Activated CD4-positive, alpha-beta memory T cell treated with anti-CD3 and anti-CD28 coated beads, Interleukin-2, amount 10 ng/mL, durations not matched to agents 7 days and 5 days (primary cell): ENCODE measurements around the gene RNF10. TPM values are rescaled to one million over a fixed set of nuclear protein-coding genes. Genes with fewer than 3 reads are reported as not detected.
"Not testable (repeated sequence)": the region's sequence is repeated elsewhere in the genome, so short reads cannot be mapped to it uniquely, and the experiment has no call there.

ENCODE experiments used
- CTCF ChIA-PET: fragments of 350-600 bp; sonication (Branson Sonifier 250); formaldehyde crosslinking; loops from one replicate; lab custom pipeline; 2021; ENCODE audit warnings: antibody characterized with exemption, inconsistent platforms; lab: Charles Lee
- POLR2A ChIA-PET: fragments of 350-600 bp; sonication (Branson Sonifier 250); formaldehyde crosslinking; loops from one replicate; lab custom pipeline; 2021; ENCODE audit warnings: antibody characterized with exemption; lab: Charles Lee
- DNase-seq: peaks from one replicate; pipeline ENCODE4 v3.0.0-alpha.2; 2020
- H3K27ac Mint-ChIP-seq: one replicate; pipeline ENCODE4 v1.8.0; 2021; ENCODE audit warnings: mild to moderate bottlenecking, mixed read lengths
- H3K27me3 Mint-ChIP-seq: one replicate; pipeline ENCODE4 v1.8.0; 2021; ENCODE audit warnings: mixed read lengths
- H3K36me3 Mint-ChIP-seq: one replicate; pipeline ENCODE4 v1.8.0; 2021; ENCODE audit warnings: low read depth, mixed read lengths
- H3K4me1 Mint-ChIP-seq: one replicate; pipeline ENCODE4 v1.8.0; 2021; ENCODE audit warnings: mixed read lengths
- H3K4me3 Mint-ChIP-seq: one replicate; pipeline ENCODE4 v1.8.0; 2021; ENCODE audit warnings: mild to moderate bottlenecking, mixed read lengths
- H3K9me3 Mint-ChIP-seq: one replicate; pipeline ENCODE4 v1.8.0; 2021; ENCODE audit warnings: mixed read lengths
- total RNA-seq, 2 experiments: library from RNA; stranded (reverse); gene quantifications; one replicate each; pipeline ENCODE4 v1.2.3, GENCODE V29; 2021

The RNF10 gene
- total RNA-seq, 2 experiments from 2014 or later, result 225 to 229 TPM

DNA sequence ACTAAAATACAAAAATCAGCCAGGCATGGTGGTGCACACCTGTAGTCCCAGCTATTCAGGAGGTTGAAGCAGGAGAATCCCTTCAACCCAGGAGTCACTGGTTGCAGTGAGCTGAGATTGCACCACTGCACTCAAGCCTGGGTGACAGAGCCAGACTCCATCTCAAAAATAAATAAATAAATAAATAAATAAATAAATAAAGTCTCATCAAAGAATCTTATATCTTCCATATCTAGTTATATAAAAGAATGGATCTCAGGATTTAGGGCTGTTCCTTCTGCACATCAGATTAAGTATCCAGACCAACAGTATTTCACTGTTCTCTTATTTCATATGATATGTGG is 3.8 kb upstream of the RNF10 start:
- DNase-seq, H3K27me3 Mint-ChIP-seq, CTCF ChIA-PET, H3K9me3 Mint-ChIP-seq: not testable (repeated sequence)
- POLR2A ChIA-PET, result interaction anchor here (2.0 kb wide), 1 partner anchor 8 kb away, joined by 33 read pairs; no protein-coding TSS in a partner anchor
- Mint-ChIP-seq H3K4me3 (peak overlapping the region; percentile 100), H3K36me3 (peaks cover 12% of the 10 kb centered on the region), H3K4me1 (peaks cover 31% of the 10 kb centered on the region), H3K27ac (peak overlapping the region; percentile 97)

DNA sequence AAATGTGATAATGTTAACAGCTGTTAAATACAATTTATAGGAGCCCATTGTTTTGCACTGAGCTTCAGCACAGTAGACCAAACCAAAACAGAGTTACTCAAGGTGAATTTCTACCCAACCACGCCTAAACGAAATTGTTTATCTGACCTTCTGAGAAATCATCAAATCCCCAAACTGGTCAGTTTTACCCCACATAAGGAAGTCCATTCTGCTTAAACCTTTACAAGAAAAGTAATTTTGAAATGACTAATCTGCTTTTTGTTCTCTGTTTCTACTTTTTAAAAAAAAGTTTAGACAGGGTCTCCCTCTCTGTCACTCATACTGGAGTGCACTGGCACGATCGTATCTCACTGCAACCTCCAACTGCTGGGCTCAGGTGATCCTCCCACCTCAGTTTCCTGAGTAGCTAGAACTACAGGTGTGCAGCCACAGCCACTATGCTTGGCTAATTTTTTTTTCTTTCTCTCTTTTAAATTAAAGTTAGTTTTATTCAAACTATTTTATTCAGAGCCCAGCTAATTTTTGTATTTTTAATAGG is 1.4 kb upstream of the RNF10 start:
- POLR2A ChIA-PET, result interaction anchor here (0.8 to 1.8 kb wide), 3 partner anchors 65 to 868 kb away, joined by 3 to 12 read pairs (median 3); partner anchors contain the start of genes RNU4-1 and RNU4-2
- H3K4me1 Mint-ChIP-seq, result peaks cover 47% of the 10 kb centered on the region
- CTCF ChIA-PET, result interaction anchor here (1.2 kb wide), 1 partner anchor 69 kb away, joined by 3 read pairs; no protein-coding TSS in a partner anchor
- peaks cover 30% of the 10 kb centered on the region for H3K36me3 Mint-ChIP-seq
- H3K27ac Mint-ChIP-seq, result no peak overlapping the region
- no peak overlapping the region for H3K4me3 Mint-ChIP-seq
- H3K9me3 Mint-ChIP-seq, result no peaks in the 10 kb centered on the region
- no peaks in the 10 kb centered on the region for H3K27me3 Mint-ChIP-seq
- no peak for DNase-seq

GRCh38 chr12:120534703-120535655 is 823 bp downstream of the RNF10 start:
- Mint-ChIP-seq H3K4me1 (peaks cover 51% of the 10 kb centered on the region), H3K27me3 (no peaks in the 10 kb centered on the region), H3K36me3 (peaks cover 47% of the 10 kb centered on the region), H3K9me3 (no peaks in the 10 kb centered on the region), H3K27ac (peak overlapping the region; percentile 93), H3K4me3 (peak overlapping the region; percentile 88)
- ChIA-PET CTCF (interaction anchor here (0.5 to 2.5 kb wide), 5 partner anchors 46 to 66 kb away, joined by 3 to 12 read pairs (median 4); partner anchors contain the start of genes POP5 and SRSF9), POLR2A (interaction anchor here (0.6 to 3.0 kb wide), 18 partner anchors 11 to 334 kb away, joined by 3 to 16 read pairs (median 4); partner anchors contain the start of genes DYNLL1, POP5, RNU4-2 and RPLP0)
- DNase-seq, result peak; percentile 58

- Mint-ChIP-seq H3K9me3 (no peaks in the 10 kb centered on the region), H3K4me1 (peaks cover 61% of the 10 kb centered on the region), H3K36me3 (peaks cover 57% of the 10 kb centered on the region), H3K4me3 (peak overlapping the region; percentile 88), H3K27ac (peak overlapping the region; percentile 93), H3K27me3 (no peaks in the 10 kb centered on the region)
- DNase-seq, result peak; percentile 47
- CTCF ChIA-PET, result interaction anchor here (0.7 to 2.5 kb wide), 6 partner anchors 35 to 524 kb away, joined by 3 to 12 read pairs (median 6); partner anchors contain the start of genes DYNLL1, POP5 and SRSF9
- POLR2A ChIA-PET, result interaction anchor here (0.7 to 3.0 kb wide), 10 partner anchors 10 to 524 kb away, joined by 3 to 16 read pairs (median 4); partner anchors contain the start of genes DYNLL1, POP5, RAB35 and RNU4-2
Measured at GRCh38 chr12:120536064-120536791, 2.1 kb downstream of the RNF10 start.

DNA sequence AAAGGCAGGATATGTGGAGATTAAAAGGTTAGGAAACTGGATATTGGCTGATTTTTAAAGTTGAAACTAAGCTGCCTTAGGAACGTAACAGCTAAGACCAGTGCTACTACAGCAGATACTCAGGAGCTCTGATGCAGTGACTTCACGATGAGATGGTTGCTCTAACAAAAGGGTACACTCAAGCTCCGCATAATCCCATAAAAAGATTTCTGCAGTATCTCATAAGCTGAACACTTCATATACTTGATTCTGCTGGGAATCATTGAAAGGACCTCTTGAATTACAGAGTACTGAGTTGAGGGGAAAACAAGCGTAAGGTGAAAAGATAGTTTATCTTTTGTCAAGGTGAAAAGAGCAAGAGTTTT is 3.7 kb downstream of the RNF10 start:
- no peak for DNase-seq
- H3K36me3 Mint-ChIP-seq, result peaks cover 64% of the 10 kb centered on the region

GRCh38 chr12:120538281-120539156 is 4.4 kb downstream of the RNF10 start:
- ChIA-PET POLR2A (interaction anchor here (0.6 to 3.7 kb wide), 15 partner anchors 9 to 814 kb away, joined by 3 to 33 read pairs (median 4); partner anchors contain the start of genes ANAPC5, COQ5, DYNLL1 and POP5), CTCF (interaction anchor here (1.2 to 1.8 kb wide), 4 partner anchors 22 to 521 kb away, joined by 3 to 5 read pairs (median 4); no protein-coding TSS in a partner anchor)
- Mint-ChIP-seq H3K27ac (peak overlapping the region; percentile 93), H3K9me3 (no peaks in the 10 kb centered on the region), H3K4me3 (peak overlapping the region; percentile 88), H3K27me3 (no peaks in the 10 kb centered on the region), H3K36me3 (peaks cover 65% of the 10 kb centered on the region), H3K4me1 (peaks cover 55% of the 10 kb centered on the region)
- DNase-seq, result no peak

More for the DNA sequence above, 3.7 kb downstream of the RNF10 start:
- peak overlapping the region; percentile 93 for H3K27ac Mint-ChIP-seq
- no peaks in the 10 kb centered on the region for H3K27me3 Mint-ChIP-seq
- peaks cover 58% of the 10 kb centered on the region for H3K4me1 Mint-ChIP-seq
- ChIA-PET CTCF (interaction anchor here (0.9 to 2.0 kb wide), 5 partner anchors 23 to 522 kb away, joined by 3 to 9 read pairs (median 4); partner anchors contain the start of genes POP5 and SRSF9), POLR2A (interaction anchor here (0.7 to 3.7 kb wide), 13 partner anchors 8 to 814 kb away, joined by 3 to 33 read pairs (median 4); partner anchors contain the start of genes ANAPC5, COQ5, DYNLL1 and POP5)
- H3K4me3 Mint-ChIP-seq, result peak overlapping the region; percentile 88
- H3K9me3 Mint-ChIP-seq, result no peaks in the 10 kb centered on the region

GRCh38 chr12:120539303-120539702 is 5.1 kb downstream of the RNF10 start:
- Mint-ChIP-seq H3K9me3 (no peaks in the 10 kb centered on the region), H3K4me3 (peak overlapping the region; percentile 88), H3K4me1 (peaks cover 52% of the 10 kb centered on the region), H3K27me3 (no peaks in the 10 kb centered on the region), H3K36me3 (peaks cover 68% of the 10 kb centered on the region), H3K27ac (peak overlapping the region; percentile 93)
- no peak for DNase-seq
- ChIA-PET POLR2A (interaction anchor here (0.6 to 3.7 kb wide), 8 partner anchors 10 to 495 kb away, joined by 3 to 33 read pairs (median 10); partner anchors contain the start of genes COQ5, DYNLL1, POP5 and RNU4-2), CTCF (interaction anchor here (0.7 to 1.6 kb wide), 3 partner anchors 22 to 212 kb away, joined by 3 to 5 read pairs (median 3); no protein-coding TSS in a partner anchor)

DNA sequence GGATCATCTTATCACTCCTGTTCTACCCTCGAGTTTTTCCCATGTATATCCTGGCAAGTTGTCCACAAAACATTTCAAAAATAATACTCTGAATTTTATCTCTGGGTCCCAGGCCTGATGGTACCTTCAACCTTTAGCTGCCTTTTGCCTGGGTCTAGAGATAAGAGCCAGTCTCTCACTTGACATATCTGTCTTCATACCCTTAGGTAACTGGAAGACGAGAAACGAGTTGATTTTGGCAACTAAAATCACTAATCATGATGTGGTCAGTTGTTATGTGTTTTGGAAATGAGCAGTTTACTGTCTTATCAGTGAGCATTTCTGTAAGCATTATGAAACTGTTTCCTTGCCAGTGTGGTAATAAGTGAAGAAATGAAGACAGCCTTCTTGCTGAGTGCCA is 6.3 kb downstream of the RNF10 start:
- Mint-ChIP-seq H3K4me1 (peaks cover 56% of the 10 kb centered on the region), H3K36me3 (peaks cover 64% of the 10 kb centered on the region), H3K4me3 (no peak overlapping the region), H3K27ac (peak overlapping the region; percentile 76), H3K9me3 (no peaks in the 10 kb centered on the region), H3K27me3 (no peaks in the 10 kb centered on the region)
- CTCF ChIA-PET, result no interaction called here
- no peak for DNase-seq
- POLR2A ChIA-PET, result interaction anchor here (3.1 to 3.7 kb wide), 2 partner anchors 11 to 44 kb away, joined by 18 to 33 read pairs; partner anchors contain the start of genes COQ5 and DYNLL1

DNA sequence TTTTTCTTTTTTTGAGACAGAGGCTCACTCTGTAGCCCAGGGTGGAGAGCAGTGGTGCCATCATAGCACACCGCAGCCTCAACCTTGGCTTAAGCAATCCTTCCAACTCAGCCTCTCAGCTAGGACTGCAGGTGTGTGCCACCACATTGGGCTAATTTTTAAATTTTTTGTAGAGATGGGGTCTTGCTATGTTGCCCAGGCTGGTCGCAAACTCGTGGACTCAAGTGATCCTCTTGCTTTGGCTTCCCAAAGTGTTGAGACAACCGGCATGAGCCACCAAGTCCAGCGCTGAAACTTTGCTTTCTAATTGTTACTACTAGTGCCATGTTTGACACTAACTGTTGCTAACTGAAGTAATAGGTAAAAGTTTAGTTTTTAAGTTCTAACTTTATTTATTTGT is 8.0 kb downstream of the RNF10 start:
- Mint-ChIP-seq H3K27ac (no peak overlapping the region), H3K4me1 (peaks cover 44% of the 10 kb centered on the region), H3K27me3 (no peaks in the 10 kb centered on the region), H3K9me3 (no peaks in the 10 kb centered on the region), H3K4me3 (no peak overlapping the region), H3K36me3 (peaks cover 50% of the 10 kb centered on the region)
- CTCF ChIA-PET, result no interaction called here
- POLR2A ChIA-PET, result no interaction called here
- no peak for DNase-seq

DNA sequence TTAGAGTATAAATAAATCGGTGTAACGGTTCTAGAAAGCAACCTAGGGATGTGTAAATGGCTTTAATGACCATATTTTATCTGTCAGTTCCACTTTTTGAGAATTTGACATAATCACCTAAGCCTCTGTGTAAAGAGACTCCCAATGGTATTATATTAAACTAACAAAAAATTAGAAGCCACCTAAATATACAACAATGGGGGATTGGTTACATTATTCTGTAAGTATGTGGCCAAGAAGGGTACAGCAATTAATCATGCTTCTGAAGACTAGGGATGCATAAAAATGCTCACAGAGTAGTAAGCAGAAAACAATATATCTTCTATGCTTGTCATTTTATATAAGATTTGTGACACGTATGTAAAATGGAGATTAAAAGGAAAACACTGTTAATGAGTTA is 10.5 kb downstream of the RNF10 start:
- H3K27ac Mint-ChIP-seq, result no peak overlapping the region
- DNase-seq, result no peak
- POLR2A ChIA-PET, result interaction anchor here (2.2 to 4.3 kb wide), 2 partner anchors 9 to 16 kb away, joined by 9 to 16 read pairs; partner anchors contain the start of gene COQ5
- no peaks in the 10 kb centered on the region for H3K9me3 Mint-ChIP-seq
- peaks cover 19% of the 10 kb centered on the region for H3K4me1 Mint-ChIP-seq
- H3K27me3 Mint-ChIP-seq, result no peaks in the 10 kb centered on the region
- CTCF ChIA-PET, result no interaction called here
- H3K4me3 Mint-ChIP-seq, result no peak overlapping the region
- H3K36me3 Mint-ChIP-seq, result peaks cover 25% of the 10 kb centered on the region

- Mint-ChIP-seq H3K36me3 (peaks cover 16% of the 10 kb centered on the region), H3K4me3 (no peak overlapping the region), H3K9me3 (no peaks in the 10 kb centered on the region), H3K27ac (no peak overlapping the region), H3K4me1 (peaks cover 7% of the 10 kb centered on the region), H3K27me3 (no peaks in the 10 kb centered on the region)
- ChIA-PET CTCF (no interaction called here), POLR2A (interaction anchor here (4.3 kb wide), 1 partner anchor 11 kb away, joined by 16 read pairs; a partner anchor contains a TSS)
- DNase-seq, result no peak
Measured at GRCh38 chr12:120546050-120546386, 11.9 kb downstream of the RNF10 start.
